Transverse colon (tissue), 4 donors: ENCODE results near the gene MAP1LC3B. TPM values are rescaled to one million over a fixed set of nuclear protein-coding genes. Genes with fewer than 3 reads are reported as not detected.

Experiments
- DNase-seq: peaks from one replicate; pipeline ENCODE4 v3.0.0-alpha.2; 2019
- H3K27ac ChIP-seq, 4 donors: fragments of 200-600 bp; sonication (generic); 2 replicates each; pipeline ENCODE4 v1.5.1; 2016 to 2018; ENCODE audit warnings: inconsistent platforms in 4 of 4
- H3K27me3 ChIP-seq: fragments of 200-600 bp; sonication (generic); 2 replicates; pipeline ENCODE4 v1.5.1; 2017; ENCODE audit warnings: inconsistent platforms
- H3K36me3 ChIP-seq, 4 donors: fragments of 200-600 bp; sonication (generic); 2 replicates each; pipeline ENCODE4 v1.5.1; 2017 to 2019; ENCODE audit warnings: inconsistent platforms in 4 of 4
- H3K4me1 ChIP-seq, 4 donors: fragments of 200-600 bp; sonication (generic); 2 replicates each; pipeline ENCODE4 v1.5.1; 2017 to 2020; ENCODE audit warnings: inconsistent platforms in 4 of 4
- H3K4me3 ChIP-seq, 4 donors: fragments of 200-600 bp; sonication (generic); 1 replicate in 1 of 4; 2 replicates in 3 of 4; pipeline versions ENCODE4 v1.5.1 to v1.6.1; 2017 to 2019; ENCODE audit warnings: inconsistent platforms in 4 of 4
- H3K9me3 ChIP-seq, 2 donors: fragments of 200-600 bp; sonication (generic); 2 replicates each; pipeline ENCODE4 v1.5.1; 2017 to 2019; ENCODE audit warnings: inconsistent platforms in 2 of 2
- EP300 ChIP-seq: sonication (generic); formaldehyde crosslinking; IDR thresholded peaks from one replicate; pipeline ENCODE4 v1.6.1; 2017; ENCODE audit warnings: antibody characterized with exemption, low read depth
- POLR2A ChIP-seq: fragments of 450-650 bp; IDR thresholded peaks from one replicate; pipeline ENCODE4 v1.6.1; 2016; ENCODE audit warnings: antibody characterized with exemption, mild to moderate bottlenecking, moderate library complexity
- POLR2AphosphoS5 ChIP-seq, 3 donors: sonication (generic); formaldehyde crosslinking; IDR thresholded peaks; one replicate each; pipeline ENCODE4 v1.6.1; 2016; ENCODE audit warnings: antibody characterized with exemption in 3 of 3
- WGBS, 2 donors: methylation state at CpG; one replicate each; pipeline ENCODE4 v1.1.5; 2018; ENCODE audit warnings: low coverage in 1 of 2; 5-methylcytosine and 5-hydroxymethylcytosine counted together
- in situ Hi-C, 4 donors: fragments of 200-750 bp; cut with MboI; loops; one replicate each; pipeline versions ENCODE4 v1.15.0 to v1.15.1; 2017; ENCODE audit warnings: low sequenced_read_pairs in 3 of 4, low pct_ligation_motif_present in 1 of 4, low pct_unique_long_range_greater_than_20kb in 1 of 4
- intact Hi-C: fragments of 100-400 bp; cut with DNase I; formaldehyde crosslinking; loops from one replicate; pipeline ENCODE4 v1.15.1; 2023; ENCODE audit warnings: low total_unique reads
- total RNA-seq, 4 donors: library from RNA; depleted of rRNA; stranded (reverse); fragments of >200 nt; gene quantifications; one replicate each; pipeline ENCODE4 v1.1.0, GENCODE V29; 2016
- TF ChIP-seq, protein P1 (sequence below), 5 experiments: fragments of 200-600 bp in 3 of 5; fragments of 450-650 bp in 2 of 5; sonication (generic) in 3 of 5; IDR thresholded peaks; 1 replicate in 2 of 5; 2 replicates in 3 of 5; pipeline ENCODE4 v1.5.1; 2016 to 2017; ENCODE audit warnings: antibody characterized with exemption in 5 of 5, inconsistent platforms in 3 of 5, mild to moderate bottlenecking in 2 of 5, moderate library complexity in 1 of 5

The MAP1LC3B gene
- total RNA-seq, 4 donors from 2014 or later, result 15.7 to 69.5 (median 39.9) TPM

DNA sequence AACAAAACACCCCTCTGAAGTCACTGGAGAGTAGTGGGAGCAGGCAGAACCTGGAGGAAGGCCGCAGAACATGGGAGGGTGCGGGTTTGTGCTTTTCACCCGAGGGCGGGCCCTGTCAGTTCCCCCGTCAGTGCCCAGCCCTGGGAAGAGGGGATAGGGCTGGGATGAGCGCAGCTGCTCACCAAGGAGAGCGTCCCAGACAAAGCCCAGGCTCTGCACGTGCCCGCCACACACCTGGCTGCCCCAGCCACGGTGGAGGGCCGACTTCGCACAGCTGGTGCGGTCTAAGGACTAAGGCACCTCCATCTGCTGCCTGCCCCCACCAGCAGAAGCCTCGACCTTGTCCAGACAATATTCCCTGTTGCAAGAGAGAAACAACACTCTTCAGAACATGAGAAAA lies 61.2 kb downstream of the MAP1LC3B start:
- Histone ChIP-seq H3K9me3 (no peaks in the 10 kb centered on the region), H3K4me1 (peaks cover 0 to 32% (median 15%) of the 10 kb centered on the region in 4 donors), H3K4me3 (no peak overlapping the region), H3K27me3 (no peaks in the 10 kb centered on the region), H3K27ac (no peak overlapping the region), H3K36me3 (peaks cover 0 to 18% (median 2%) of the 10 kb centered on the region in 4 donors)
- intact Hi-C loops, result no loop called here
- DNase-seq, result no peak
- 95% methylated on average over 12 of the region's 14 CpGs; no CpG with 5 or more reads in 1 of the 2 donors for WGBS, 2 donors
- in situ Hi-C loops, result no loop called here
- TF ChIP-seq EP300 (no peak), POLR2A (no peak), POLR2AphosphoS5 (IDR thresholded peaks at IDR 0.05) (no peak)
- TF ChIP-seq, protein P1, sequence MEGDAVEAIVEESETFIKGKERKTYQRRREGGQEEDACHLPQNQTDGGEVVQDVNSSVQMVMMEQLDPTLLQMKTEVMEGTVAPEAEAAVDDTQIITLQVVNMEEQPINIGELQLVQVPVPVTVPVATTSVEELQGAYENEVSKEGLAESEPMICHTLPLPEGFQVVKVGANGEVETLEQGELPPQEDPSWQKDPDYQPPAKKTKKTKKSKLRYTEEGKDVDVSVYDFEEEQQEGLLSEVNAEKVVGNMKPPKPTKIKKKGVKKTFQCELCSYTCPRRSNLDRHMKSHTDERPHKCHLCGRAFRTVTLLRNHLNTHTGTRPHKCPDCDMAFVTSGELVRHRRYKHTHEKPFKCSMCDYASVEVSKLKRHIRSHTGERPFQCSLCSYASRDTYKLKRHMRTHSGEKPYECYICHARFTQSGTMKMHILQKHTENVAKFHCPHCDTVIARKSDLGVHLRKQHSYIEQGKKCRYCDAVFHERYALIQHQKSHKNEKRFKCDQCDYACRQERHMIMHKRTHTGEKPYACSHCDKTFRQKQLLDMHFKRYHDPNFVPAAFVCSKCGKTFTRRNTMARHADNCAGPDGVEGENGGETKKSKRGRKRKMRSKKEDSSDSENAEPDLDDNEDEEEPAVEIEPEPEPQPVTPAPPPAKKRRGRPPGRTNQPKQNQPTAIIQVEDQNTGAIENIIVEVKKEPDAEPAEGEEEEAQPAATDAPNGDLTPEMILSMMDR (IDR thresholded peaks at IDR 0.05), result no peak

Other genes starting within 250 kb of the MAP1LC3B start
- 1 to 10 TPM in 2 of 4 donors, not detected in 2; 1.1 to 2.3 TPM for gene C16orf95, start 74.9 kb upstream of the MAP1LC3B start, total RNA-seq
- gene FBXO31, start 8.6 kb upstream of the MAP1LC3B start, total RNA-seq, result 100 to 1,000 TPM in 3 of 4 donors, 10 to 100 TPM in 1; 83.6 to 403 (median 224) TPM
- 10 to 100 TPM; 27.7 to 56.1 (median 36.7) TPM for gene ZCCHC14, start 100.7 kb downstream of the MAP1LC3B start, total RNA-seq
- 1 to 10 TPM in 1 of 4 donors, under 1 TPM in 2, not detected in 1; 0.32 to 5.2 (median 0.41) TPM for gene JPH3, start 210.2 kb downstream of the MAP1LC3B start, total RNA-seq